ENCODE measurements around the gene LIN28B.

The LIN28B gene

DNA sequence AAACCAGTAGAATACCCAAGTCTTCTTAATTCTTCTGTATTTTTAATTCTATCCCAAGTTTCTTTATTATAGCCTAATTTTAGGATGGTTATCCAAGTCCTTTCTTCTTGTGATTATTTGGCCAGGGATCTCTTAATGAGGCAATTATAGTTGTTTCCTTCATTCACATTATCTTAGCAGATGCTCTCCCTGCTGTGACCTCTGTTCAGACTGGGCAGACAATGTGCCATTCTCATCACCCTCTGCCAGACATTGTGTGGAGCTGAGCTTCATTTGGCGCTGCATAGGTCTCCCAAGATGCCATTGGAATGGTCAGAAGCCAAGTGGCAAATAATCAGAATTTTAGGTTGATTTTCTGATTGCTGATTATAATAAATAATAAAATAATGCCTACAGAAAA is 79.4 kb downstream of the LIN28B start:
- Histone ChIP-seq H3K4me1 (ENCODE audit: insufficient read depth, poor library complexity, severe bottlenecking) (no peaks in the 10 kb centered on the region), H3K36me3 (ENCODE audit: low read depth) (no peaks in the 10 kb centered on the region), H3K27ac (ENCODE audit: poor library complexity, severe bottlenecking) (no peak overlapping the region), H3K9me3 (ENCODE audit: severe bottlenecking) (no peaks in the 10 kb centered on the region), H3K27me3 (ENCODE audit: insufficient read depth, poor library complexity, severe bottlenecking) (no peaks in the 10 kb centered on the region), H3K4me3 (ENCODE audit: severe bottlenecking) (no peak overlapping the region)
- ATAC-seq (ENCODE audit: low read depth) = no peak
- no peak for TF ChIP-seq CTCF (IDR thresholded peaks at IDR 0.05; ENCODE audit: poor library complexity, severe bottlenecking)
- DNase-seq (ENCODE audit: low spot score) = no peak

DNA sequence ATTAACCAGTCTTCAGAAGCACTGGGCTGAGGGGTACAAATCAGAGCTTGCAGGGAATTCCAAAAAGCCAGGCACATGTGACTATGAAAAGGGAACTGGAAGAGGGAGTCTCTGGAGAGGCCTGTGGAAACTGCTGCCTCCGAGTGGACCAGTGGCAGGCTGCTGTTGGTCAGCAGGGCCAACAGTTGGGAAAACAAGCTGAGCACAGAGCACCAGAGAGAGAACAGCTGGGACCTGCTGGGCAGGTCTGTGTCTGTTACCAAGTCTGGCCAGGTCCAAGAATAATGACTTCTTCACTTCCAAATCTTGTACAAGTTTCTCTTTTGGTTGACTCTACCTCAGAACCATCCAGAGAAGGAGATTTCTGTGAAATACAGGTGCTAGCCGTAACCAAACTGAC is 81.4 kb downstream of the LIN28B start:
- Histone ChIP-seq H3K4me1 (ENCODE audit: insufficient read depth, poor library complexity, severe bottlenecking) (no peaks in the 10 kb centered on the region), H3K4me3 (ENCODE audit: severe bottlenecking) (no peak overlapping the region), H3K27me3 (ENCODE audit: insufficient read depth, poor library complexity, severe bottlenecking) (no peaks in the 10 kb centered on the region), H3K36me3 (ENCODE audit: low read depth) (no peaks in the 10 kb centered on the region), H3K27ac (ENCODE audit: poor library complexity, severe bottlenecking) (no peak overlapping the region), H3K9me3 (ENCODE audit: severe bottlenecking) (no peaks in the 10 kb centered on the region)
- DNase-seq (ENCODE audit: low spot score) (no peak), ATAC-seq (ENCODE audit: low read depth) (no peak)
- TF ChIP-seq CTCF (IDR thresholded peaks at IDR 0.05; ENCODE audit: poor library complexity, severe bottlenecking) = no peak

- Histone ChIP-seq H3K9me3 (ENCODE audit: severe bottlenecking) (no peaks in the 10 kb centered on the region), H3K27me3 (ENCODE audit: insufficient read depth, poor library complexity, severe bottlenecking) (no peaks in the 10 kb centered on the region), H3K36me3 (ENCODE audit: low read depth) (no peaks in the 10 kb centered on the region), H3K4me1 (ENCODE audit: insufficient read depth, poor library complexity, severe bottlenecking) (peaks cover 2% of the 10 kb centered on the region), H3K4me3 (ENCODE audit: severe bottlenecking) (no peak overlapping the region), H3K27ac (ENCODE audit: poor library complexity, severe bottlenecking) (no peak overlapping the region)
- ATAC-seq (ENCODE audit: low read depth) = no peak
- TF ChIP-seq CTCF (IDR thresholded peaks at IDR 0.05; ENCODE audit: poor library complexity, severe bottlenecking) = no peak
- DNase-seq (ENCODE audit: low spot score) = no peak
Measured at GRCh38 chr6:105041880-105042279, 85.0 kb downstream of the LIN28B start.

- no peaks in the 10 kb centered on the region for H3K27me3 ChIP-seq (ENCODE audit: insufficient read depth, poor library complexity, severe bottlenecking)
- H3K9me3 ChIP-seq (ENCODE audit: severe bottlenecking) = no peaks in the 10 kb centered on the region
- H3K36me3 ChIP-seq (ENCODE audit: low read depth) = no peaks in the 10 kb centered on the region
- H3K4me3 ChIP-seq (ENCODE audit: severe bottlenecking) = no peak overlapping the region
- no peak overlapping the region for H3K27ac ChIP-seq (ENCODE audit: poor library complexity, severe bottlenecking)
- peaks cover 2% of the 10 kb centered on the region for H3K4me1 ChIP-seq (ENCODE audit: insufficient read depth, poor library complexity, severe bottlenecking)
- no peak for ATAC-seq (ENCODE audit: low read depth)
- DNase-seq (ENCODE audit: low spot score) = no peak
- no peak for TF ChIP-seq CTCF (IDR thresholded peaks at IDR 0.05; ENCODE audit: poor library complexity, severe bottlenecking)
Measured at GRCh38 chr6:105042648-105043047, 85.7 kb downstream of the LIN28B start.

GRCh38 chr6:105043979-105044378 is 87.1 kb downstream of the LIN28B start:
- Histone ChIP-seq H3K4me1 (ENCODE audit: insufficient read depth, poor library complexity, severe bottlenecking) (peaks cover 2% of the 10 kb centered on the region), H3K36me3 (ENCODE audit: low read depth) (no peaks in the 10 kb centered on the region), H3K27me3 (ENCODE audit: insufficient read depth, poor library complexity, severe bottlenecking) (no peaks in the 10 kb centered on the region), H3K4me3 (ENCODE audit: severe bottlenecking) (no peak overlapping the region), H3K9me3 (ENCODE audit: severe bottlenecking) (no peaks in the 10 kb centered on the region), H3K27ac (ENCODE audit: poor library complexity, severe bottlenecking) (no peak overlapping the region)
- no peak for TF ChIP-seq CTCF (IDR thresholded peaks at IDR 0.05; ENCODE audit: poor library complexity, severe bottlenecking)
- ATAC-seq (ENCODE audit: low read depth) (no peak), DNase-seq (ENCODE audit: low spot score) (no peak)

All from RWPE2 (cell line).